B cell (primary cell): ENCODE measurements around the gene SSPN.

Experiments used
- EZH2 ChIP-seq: IDR thresholded peaks from 2 replicates; pipeline ENCODE4 v1.6.1; 2012; ENCODE audit warnings: borderline replicate concordance, low read depth, mild to moderate bottlenecking, moderate library complexity, low read length; ENCODE audit not compliant: insufficient read depth, poor library complexity, severe bottlenecking
- TF ChIP-seq, protein P1 (sequence below): fragments of 200-600 bp; IDR thresholded peaks from one replicate; pipeline ENCODE4 v1.8.0; 2022; ENCODE audit warnings: antibody characterized with exemption, mild to moderate bottlenecking

DNA sequence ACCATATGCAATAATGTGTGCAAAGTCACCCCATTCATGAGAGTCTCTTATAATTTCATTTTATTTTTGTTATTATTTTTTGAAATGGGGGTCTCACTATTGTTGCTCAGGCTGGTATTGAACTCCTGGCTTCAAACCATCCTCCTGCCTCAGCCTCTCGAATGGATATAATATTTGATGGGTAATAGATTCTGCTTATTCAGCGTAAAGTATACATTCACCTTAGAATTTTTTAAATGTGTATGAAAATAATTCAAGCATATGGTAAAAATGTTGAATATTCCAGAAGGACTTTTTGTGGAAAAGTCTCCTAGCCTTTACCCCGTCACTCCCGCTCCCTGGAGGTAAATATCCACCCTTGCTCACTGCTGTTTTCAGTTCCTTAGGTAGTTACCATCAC lies 23.4 kb upstream of the SSPN start:
- TF ChIP-seq, protein P1, sequence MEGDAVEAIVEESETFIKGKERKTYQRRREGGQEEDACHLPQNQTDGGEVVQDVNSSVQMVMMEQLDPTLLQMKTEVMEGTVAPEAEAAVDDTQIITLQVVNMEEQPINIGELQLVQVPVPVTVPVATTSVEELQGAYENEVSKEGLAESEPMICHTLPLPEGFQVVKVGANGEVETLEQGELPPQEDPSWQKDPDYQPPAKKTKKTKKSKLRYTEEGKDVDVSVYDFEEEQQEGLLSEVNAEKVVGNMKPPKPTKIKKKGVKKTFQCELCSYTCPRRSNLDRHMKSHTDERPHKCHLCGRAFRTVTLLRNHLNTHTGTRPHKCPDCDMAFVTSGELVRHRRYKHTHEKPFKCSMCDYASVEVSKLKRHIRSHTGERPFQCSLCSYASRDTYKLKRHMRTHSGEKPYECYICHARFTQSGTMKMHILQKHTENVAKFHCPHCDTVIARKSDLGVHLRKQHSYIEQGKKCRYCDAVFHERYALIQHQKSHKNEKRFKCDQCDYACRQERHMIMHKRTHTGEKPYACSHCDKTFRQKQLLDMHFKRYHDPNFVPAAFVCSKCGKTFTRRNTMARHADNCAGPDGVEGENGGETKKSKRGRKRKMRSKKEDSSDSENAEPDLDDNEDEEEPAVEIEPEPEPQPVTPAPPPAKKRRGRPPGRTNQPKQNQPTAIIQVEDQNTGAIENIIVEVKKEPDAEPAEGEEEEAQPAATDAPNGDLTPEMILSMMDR, result no peak
- TF ChIP-seq EZH2, result no peak
